ENCODE data around the gene FNBP1.

FNBP1 gene

GRCh38 chr9:129879103-129879699 is 163.8 kb downstream of the FNBP1 start:
- no peak for TF ChIP-seq CTCF (IDR thresholded peaks at IDR 0.05; ENCODE audit: extremely low read depth, missing control alignments)
- DNase-seq (ENCODE audit: low spot score): no peak

DNA sequence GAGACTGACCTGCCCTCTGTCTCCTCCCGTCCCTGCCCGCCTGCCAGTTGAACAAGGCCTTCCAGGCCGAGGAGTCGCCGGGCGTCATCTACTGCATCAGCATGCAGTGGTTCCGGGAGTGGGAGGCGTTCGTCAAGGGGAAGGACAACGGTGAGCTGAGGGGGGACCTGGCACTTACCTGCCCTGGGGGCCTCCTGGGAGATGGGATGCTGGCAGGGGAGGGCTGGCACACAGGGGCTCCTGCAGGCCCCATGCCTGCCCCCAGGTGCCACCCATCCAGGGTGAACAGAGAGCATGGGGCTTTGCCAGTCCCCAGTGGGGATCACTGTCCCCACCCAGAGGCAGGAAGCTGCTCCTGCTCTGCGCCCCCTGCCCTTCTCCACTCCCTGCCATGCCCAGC is 164.7 kb downstream of the FNBP1 start:
- TF ChIP-seq CTCF (IDR thresholded peaks at IDR 0.05; ENCODE audit: extremely low read depth, missing control alignments): no peak
- no peak for DNase-seq (ENCODE audit: low spot score)

DNA sequence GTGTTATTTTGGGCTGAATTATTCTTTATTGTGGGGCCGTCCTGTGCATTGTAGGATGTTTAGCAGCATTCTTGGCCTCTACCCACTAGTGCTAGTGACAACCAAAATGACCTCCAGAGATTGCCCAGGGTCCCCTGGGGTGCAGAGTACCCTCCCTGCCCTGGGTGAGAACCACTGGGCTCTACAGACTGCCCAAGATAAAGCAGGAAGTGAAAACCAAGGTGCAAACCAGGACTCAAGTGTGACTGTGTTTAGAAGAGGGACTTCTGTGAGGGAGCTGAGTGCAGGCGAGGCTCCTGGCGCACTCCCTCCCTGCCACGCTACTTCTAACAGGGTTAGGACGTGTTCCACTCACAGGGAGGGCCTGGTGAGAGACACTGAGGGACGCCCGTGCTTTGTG is 166.2 kb downstream of the FNBP1 start:
- no peak for TF ChIP-seq CTCF (IDR thresholded peaks at IDR 0.05; ENCODE audit: extremely low read depth, missing control alignments)
- no peak for DNase-seq (ENCODE audit: low spot score)

DNA sequence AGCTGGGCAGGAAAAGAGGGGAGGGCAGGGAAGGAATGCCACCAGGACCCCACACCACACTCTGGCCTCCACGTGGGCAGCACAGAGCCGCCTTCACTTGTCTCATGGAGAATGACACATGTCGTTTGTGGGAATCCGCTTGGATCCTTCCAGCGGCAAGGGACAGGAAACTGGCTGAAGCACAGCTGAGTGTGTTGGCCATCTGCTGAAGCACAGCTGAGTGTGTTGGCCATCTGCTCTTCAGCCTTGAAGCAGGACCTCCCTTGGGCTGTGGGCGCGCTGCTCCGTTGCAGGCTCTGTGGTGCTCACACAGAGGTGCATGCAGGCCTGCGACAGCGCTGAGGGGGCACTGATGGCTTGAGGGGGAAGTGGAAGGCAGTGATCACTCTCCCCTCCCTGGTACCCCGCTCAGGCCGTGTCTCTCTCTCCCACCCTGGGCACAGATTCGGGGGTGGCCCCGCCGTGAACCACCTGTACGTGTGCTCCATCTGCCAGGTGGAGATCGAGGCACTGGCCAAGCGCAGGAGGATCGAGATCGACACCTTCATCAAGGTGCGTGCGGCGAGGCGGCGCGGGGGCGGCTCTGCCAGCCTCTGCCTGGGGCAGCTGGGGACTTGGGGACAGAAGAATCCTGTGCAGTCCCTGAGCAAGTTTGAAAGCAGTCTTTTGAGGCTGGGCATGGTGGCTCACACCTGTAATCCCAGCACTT is 167.1 kb downstream of the FNBP1 start:
- DNase-seq (ENCODE audit: low spot score): no peak
- no peak for TF ChIP-seq CTCF (IDR thresholded peaks at IDR 0.05; ENCODE audit: extremely low read depth, missing control alignments)

DNA sequence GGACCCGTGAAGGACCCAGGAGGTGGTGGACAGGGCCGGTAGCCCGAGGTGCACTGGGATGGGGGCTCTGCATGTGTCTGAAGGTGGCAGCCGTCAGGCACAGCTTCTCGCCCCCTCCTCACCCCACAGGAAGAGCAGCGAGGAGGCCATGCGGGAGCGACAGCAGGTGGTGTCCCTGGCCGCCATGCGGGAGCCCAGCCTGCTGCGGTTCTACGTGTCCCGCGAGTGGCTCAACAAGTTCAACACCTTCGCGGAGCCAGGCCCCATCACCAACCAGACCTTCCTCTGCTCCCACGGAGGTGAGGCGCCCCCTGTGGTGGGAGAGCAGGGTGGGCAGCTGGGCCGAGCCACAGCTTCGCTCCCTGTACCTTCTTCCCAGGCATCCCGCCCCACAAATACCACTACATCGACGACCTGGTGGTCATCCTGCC is 167.8 kb downstream of the FNBP1 start:
- no peak for DNase-seq (ENCODE audit: low spot score)
- no peak for TF ChIP-seq CTCF (IDR thresholded peaks at IDR 0.05; ENCODE audit: extremely low read depth, missing control alignments)

- DNase-seq (ENCODE audit: low spot score): no peak
Measured at GRCh38 chr9:129874261-129875101, 168.5 kb downstream of the FNBP1 start.

More at GRCh38 chr9:129874261-129875101, 168.5 kb downstream of the FNBP1 start:
- TF ChIP-seq CTCF (IDR thresholded peaks at IDR 0.05; ENCODE audit: extremely low read depth, missing control alignments): no peak

Data from GM20000 (cell line).